ENCODE data around the gene XYLT1.

DNA sequence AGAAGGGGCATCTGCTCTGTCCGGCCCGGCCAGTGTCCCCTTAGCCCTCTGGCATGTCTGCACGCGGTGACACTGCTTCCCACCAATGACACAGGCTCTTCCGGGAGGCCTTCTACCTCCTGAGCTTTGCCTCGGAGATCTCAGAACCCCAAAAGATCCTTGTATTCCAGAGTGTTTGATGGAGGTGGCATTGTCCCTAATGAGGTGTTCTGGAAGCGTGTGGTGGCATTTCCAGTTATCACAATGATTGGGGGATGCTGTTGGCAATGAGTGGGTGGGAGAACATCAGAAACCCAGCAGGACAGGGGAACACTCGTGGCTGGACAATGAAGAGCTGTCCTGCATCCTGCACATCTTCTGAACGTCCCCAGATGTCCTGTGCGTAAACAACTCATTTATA lies 198.0 kb downstream of the XYLT1 start:
- no peak for TF ChIP-seq EZH2phosphoT487 (IDR thresholded peaks at IDR 0.05; ENCODE audit: insufficient read depth, low read depth)
- no peak for TF ChIP-seq EZH2 (IDR thresholded peaks at IDR 0.05; ENCODE audit: insufficient read depth, poor library complexity, severe bottlenecking)
